SK-N-SH (cell line): ENCODE measurements around the gene CHMP6. TPM values are rescaled to one million over a fixed set of nuclear protein-coding genes. Genes with fewer than 3 reads are reported as not detected.
A peak's percentile ranks its signal among the peaks of the same experiment; 100 is the strongest.

ENCODE experiments used
- CTCF ChIA-PET: fragments of 300-600, 350-600 bp; formaldehyde crosslinking; extraction: SDS; loops from one replicate; lab custom pipeline; 2021; lab: Yijun Ruan, JAX
- POLR2A ChIA-PET: fragments of 350-600 bp; sonication (Branson Sonifier 250); formaldehyde crosslinking; extraction: SDS; loops from one replicate; lab custom pipeline; 2020; ENCODE audit warnings: antibody characterized with exemption, inconsistent platforms; lab: Yijun Ruan, JAX
- DNase-seq: peaks from one replicate; pipeline ENCODE4 v3.0.0; 2012
- H2AFZ ChIP-seq: fragments of 200-600 bp; sonication (generic); 2 replicates; pipeline ENCODE4 v1.8.1; 2016; ENCODE audit warnings: antibody characterized with exemption, mild to moderate bottlenecking, low read depth
- H3F3A ChIP-seq: fragments of 200-600 bp; sonication (generic); replicated peaks from 2 replicates; pipeline ENCODE3; 2016; ENCODE audit warnings: antibody characterized with exemption, mild to moderate bottlenecking; ENCODE audit not compliant: insufficient read depth
- H3K27ac ChIP-seq, 2 experiments: fragments of 200-500 bp in 1 of 2; fragments of 200-600 bp in 1 of 2; sonication (Bioruptor generic) in 1 of 2; sonication (generic), shearing (Covaris generic) in 1 of 2; 2 replicates each; pipeline versions ENCODE4 v1.5.1 to v1.6.1; 2014 to 2016; ENCODE audit warnings: low read depth in 2 of 2, inconsistent platforms in 1 of 2, low read length in 1 of 2, mild to moderate bottlenecking in 1 of 2, mixed read lengths in 1 of 2
- H3K27me3 ChIP-seq: fragments of 200-600 bp; sonication (generic), shearing (Covaris generic); 2 replicates; pipeline ENCODE4 v1.6.1; 2016; ENCODE audit warnings: mixed run types; ENCODE audit not compliant: insufficient read depth
- H3K36me3 ChIP-seq, 2 experiments: fragments of 200-500 bp in 1 of 2; fragments of 200-600 bp in 1 of 2; sonication (Bioruptor generic) in 1 of 2; sonication (generic) in 1 of 2; replicated peaks in 1 of 2; 2 replicates each; pipeline versions ENCODE3 to v1.5.1; 2014 to 2016; ENCODE audit warnings: low read length in 1 of 2, mild to moderate bottlenecking in 1 of 2; ENCODE audit not compliant: insufficient read depth in 2 of 2, control insufficient read depth in 1 of 2
- H3K4me1 ChIP-seq, 2 experiments: fragments of 200-500 bp in 1 of 2; fragments of 200-600 bp in 1 of 2; sonication (Bioruptor generic) in 1 of 2; sonication (generic), shearing (Covaris generic) in 1 of 2; 2 replicates each; pipeline versions ENCODE4 v1.5.1 to v1.6.1; 2014 to 2016; ENCODE audit warnings: low read depth in 1 of 2, low read length in 1 of 2, mixed run types in 1 of 2; ENCODE audit not compliant: insufficient read depth in 2 of 2, control insufficient read depth in 1 of 2
- H3K4me2 ChIP-seq: fragments of 200-600 bp; sonication (generic), shearing (Covaris generic); 2 replicates; pipeline ENCODE4 v1.6.1; 2017; ENCODE audit warnings: mixed run types
- H3K4me3 ChIP-seq, 2 experiments: fragments of 200-500 bp in 1 of 2; fragments of 200-600 bp in 1 of 2; sonication (Bioruptor generic) in 1 of 2; sonication (generic), shearing (Covaris generic) in 1 of 2; 2 replicates each; pipeline versions ENCODE4 v1.5.1 to v1.8.1; 2014 to 2016; ENCODE audit warnings: low read depth in 2 of 2, inconsistent platforms in 1 of 2, low read length in 1 of 2, mild to moderate bottlenecking in 1 of 2, mixed read lengths in 1 of 2, moderate library complexity in 1 of 2
- H3K79me2 ChIP-seq: fragments of 200-600 bp; sonication (generic); 2 replicates; pipeline ENCODE4 v1.8.1; 2017; ENCODE audit warnings: mild to moderate bottlenecking; ENCODE audit not compliant: insufficient read depth
- H3K9ac ChIP-seq: fragments of 200-600 bp; sonication (generic); 2 replicates; pipeline ENCODE4 v1.6.1; 2017; ENCODE audit warnings: mixed run types
- H3K9me2 ChIP-seq: fragments of 200-600 bp; sonication (generic); 2 replicates; pipeline ENCODE4 v1.6.1; 2017; ENCODE audit warnings: mixed run types
- H3K9me3 ChIP-seq: fragments of 200-600 bp; sonication (generic); 2 replicates; pipeline ENCODE4 v1.6.1; 2017; ENCODE audit warnings: mixed run types, mild to moderate bottlenecking, moderate library complexity
- H4K20me1 ChIP-seq: fragments of 200-600 bp; sonication (generic); 2 replicates; pipeline ENCODE4 v1.6.1; 2017; ENCODE audit warnings: mild to moderate bottlenecking, mixed run types; ENCODE audit not compliant: insufficient read depth
- ELF1 ChIP-seq: IDR thresholded peaks from 2 replicates; pipeline ENCODE4 v1.4.0; 2012
- EZH2phosphoT487 ChIP-seq: fragments of 200-600 bp; sonication (generic); IDR thresholded peaks from 2 replicates; pipeline ENCODE4 v1.6.1; 2017; ENCODE audit warnings: low read depth, mixed run types, mild to moderate bottlenecking, antibody characterized with exemption, moderate library complexity, borderline replicate concordance
- FOSL2 ChIP-seq: IDR thresholded peaks from 2 replicates; pipeline ENCODE4 v1.4.0; 2012; ENCODE audit warnings: low read depth, mild to moderate bottlenecking, moderate library complexity, borderline replicate concordance
- MEF2A ChIP-seq: IDR thresholded peaks from 2 replicates; pipeline ENCODE4 v1.4.0; 2012; ENCODE audit warnings: low read depth, borderline replicate concordance
- NRF1 ChIP-seq: IDR thresholded peaks from 2 replicates; pipeline ENCODE4 v1.6.1; 2012; ENCODE audit warnings: low read depth, mild to moderate bottlenecking, low read length
- POLR2AphosphoS5 ChIP-seq: IDR thresholded peaks from 2 replicates; pipeline ENCODE4 v1.6.1; 2012; ENCODE audit warnings: low read depth, low read length
- RCOR1 ChIP-seq: fragments of 150-350 bp; IDR thresholded peaks from 2 replicates; pipeline ENCODE4 v1.6.1; 2017; ENCODE audit warnings: antibody characterized with exemption, low read length
- RXRA ChIP-seq: IDR thresholded peaks from 2 replicates; pipeline ENCODE4 v1.4.0; 2012; ENCODE audit warnings: low read depth, mild to moderate bottlenecking, borderline replicate concordance
- SIN3A ChIP-seq: IDR thresholded peaks from 2 replicates; pipeline ENCODE4 v1.6.1; 2012; ENCODE audit warnings: low read depth, mild to moderate bottlenecking, low read length, moderate library complexity, borderline replicate concordance
- WGBS: methylation state at CpG from one replicate; pipeline ENCODE4 v1.1.6; 2017; ENCODE audit warnings: low lambda C conversion rate; 5-methylcytosine and 5-hydroxymethylcytosine counted together
- polyA plus RNA-seq, 3 experiments: library from polyadenylated mRNA; depleted of rRNA; stranded (reverse); fragments of >200 nt; gene quantifications; 2 replicates each; pipeline ENCODE4 v1.2.3, GENCODE V29; 2012
- TF ChIP-seq, protein P1 (sequence below): IDR thresholded peaks from 2 replicates; pipeline ENCODE4 v1.6.1; 2012; ENCODE audit warnings: mild to moderate bottlenecking, low read depth, low read length, moderate library complexity
- TF ChIP-seq, protein P2 (sequence below): IDR thresholded peaks from 2 replicates; pipeline ENCODE4 v1.4.0; 2012; ENCODE audit warnings: low read depth, borderline replicate concordance
- TF ChIP-seq, protein P3 (sequence below): IDR thresholded peaks from 2 replicates; pipeline ENCODE4; 2012

CHMP6 gene
- polyA plus RNA-seq, 1 of the 3 experiments (the other 2 are of a cell fraction): 44.1 TPM

DNA sequence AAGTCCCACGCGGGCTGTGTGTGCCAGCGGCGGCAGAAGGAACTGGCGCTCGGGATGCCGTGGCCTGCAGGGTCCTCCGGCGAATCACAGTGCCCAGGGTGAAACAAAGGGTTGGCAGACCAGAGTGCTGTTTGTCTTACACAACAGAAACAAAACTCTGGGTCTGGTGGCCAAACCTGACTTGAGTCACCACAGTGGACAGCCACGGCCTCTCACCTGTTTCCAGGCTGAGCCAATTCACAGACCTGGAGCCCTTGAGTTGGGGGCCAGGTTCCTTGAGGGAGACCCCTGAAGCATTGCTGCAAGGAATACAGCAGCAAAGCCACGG, 2.1 kb upstream of the CHMP6 start:
- no peaks in the 10 kb centered on the region for H3K9me2 ChIP-seq
- POLR2A ChIA-PET: no interaction called here

More for the DNA sequence above, 2.1 kb upstream of the CHMP6 start:
- DNase-seq: peak; percentile 20
- H3K4me1 ChIP-seq: peaks cover 10 to 17% of the 10 kb centered on the region in 2 experiments; a peak in 1 of 4 replicates
- H3K79me2 ChIP-seq: peaks cover 29% of the 10 kb centered on the region
- TF ChIP-seq SIN3A: no peak
- TF ChIP-seq ELF1: no peak
- TF ChIP-seq RXRA: no peak
- no peak for TF ChIP-seq FOSL2
- TF ChIP-seq MEF2A: no peak
- TF ChIP-seq, protein P1, sequence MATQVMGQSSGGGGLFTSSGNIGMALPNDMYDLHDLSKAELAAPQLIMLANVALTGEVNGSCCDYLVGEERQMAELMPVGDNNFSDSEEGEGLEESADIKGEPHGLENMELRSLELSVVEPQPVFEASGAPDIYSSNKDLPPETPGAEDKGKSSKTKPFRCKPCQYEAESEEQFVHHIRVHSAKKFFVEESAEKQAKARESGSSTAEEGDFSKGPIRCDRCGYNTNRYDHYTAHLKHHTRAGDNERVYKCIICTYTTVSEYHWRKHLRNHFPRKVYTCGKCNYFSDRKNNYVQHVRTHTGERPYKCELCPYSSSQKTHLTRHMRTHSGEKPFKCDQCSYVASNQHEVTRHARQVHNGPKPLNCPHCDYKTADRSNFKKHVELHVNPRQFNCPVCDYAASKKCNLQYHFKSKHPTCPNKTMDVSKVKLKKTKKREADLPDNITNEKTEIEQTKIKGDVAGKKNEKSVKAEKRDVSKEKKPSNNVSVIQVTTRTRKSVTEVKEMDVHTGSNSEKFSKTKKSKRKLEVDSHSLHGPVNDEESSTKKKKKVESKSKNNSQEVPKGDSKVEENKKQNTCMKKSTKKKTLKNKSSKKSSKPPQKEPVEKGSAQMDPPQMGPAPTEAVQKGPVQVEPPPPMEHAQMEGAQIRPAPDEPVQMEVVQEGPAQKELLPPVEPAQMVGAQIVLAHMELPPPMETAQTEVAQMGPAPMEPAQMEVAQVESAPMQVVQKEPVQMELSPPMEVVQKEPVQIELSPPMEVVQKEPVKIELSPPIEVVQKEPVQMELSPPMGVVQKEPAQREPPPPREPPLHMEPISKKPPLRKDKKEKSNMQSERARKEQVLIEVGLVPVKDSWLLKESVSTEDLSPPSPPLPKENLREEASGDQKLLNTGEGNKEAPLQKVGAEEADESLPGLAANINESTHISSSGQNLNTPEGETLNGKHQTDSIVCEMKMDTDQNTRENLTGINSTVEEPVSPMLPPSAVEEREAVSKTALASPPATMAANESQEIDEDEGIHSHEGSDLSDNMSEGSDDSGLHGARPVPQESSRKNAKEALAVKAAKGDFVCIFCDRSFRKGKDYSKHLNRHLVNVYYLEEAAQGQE: no peak
- no peak for TF ChIP-seq POLR2AphosphoS5
- TF ChIP-seq NRF1: no peak
- TF ChIP-seq, protein P2, sequence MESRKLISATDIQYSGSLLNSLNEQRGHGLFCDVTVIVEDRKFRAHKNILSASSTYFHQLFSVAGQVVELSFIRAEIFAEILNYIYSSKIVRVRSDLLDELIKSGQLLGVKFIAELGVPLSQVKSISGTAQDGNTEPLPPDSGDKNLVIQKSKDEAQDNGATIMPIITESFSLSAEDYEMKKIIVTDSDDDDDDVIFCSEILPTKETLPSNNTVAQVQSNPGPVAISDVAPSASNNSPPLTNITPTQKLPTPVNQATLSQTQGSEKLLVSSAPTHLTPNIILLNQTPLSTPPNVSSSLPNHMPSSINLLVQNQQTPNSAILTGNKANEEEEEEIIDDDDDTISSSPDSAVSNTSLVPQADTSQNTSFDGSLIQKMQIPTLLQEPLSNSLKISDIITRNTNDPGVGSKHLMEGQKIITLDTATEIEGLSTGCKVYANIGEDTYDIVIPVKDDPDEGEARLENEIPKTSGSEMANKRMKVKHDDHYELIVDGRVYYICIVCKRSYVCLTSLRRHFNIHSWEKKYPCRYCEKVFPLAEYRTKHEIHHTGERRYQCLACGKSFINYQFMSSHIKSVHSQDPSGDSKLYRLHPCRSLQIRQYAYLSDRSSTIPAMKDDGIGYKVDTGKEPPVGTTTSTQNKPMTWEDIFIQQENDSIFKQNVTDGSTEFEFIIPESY: no peak
- TF ChIP-seq EZH2phosphoT487: no peak
- TF ChIP-seq, protein P3, sequence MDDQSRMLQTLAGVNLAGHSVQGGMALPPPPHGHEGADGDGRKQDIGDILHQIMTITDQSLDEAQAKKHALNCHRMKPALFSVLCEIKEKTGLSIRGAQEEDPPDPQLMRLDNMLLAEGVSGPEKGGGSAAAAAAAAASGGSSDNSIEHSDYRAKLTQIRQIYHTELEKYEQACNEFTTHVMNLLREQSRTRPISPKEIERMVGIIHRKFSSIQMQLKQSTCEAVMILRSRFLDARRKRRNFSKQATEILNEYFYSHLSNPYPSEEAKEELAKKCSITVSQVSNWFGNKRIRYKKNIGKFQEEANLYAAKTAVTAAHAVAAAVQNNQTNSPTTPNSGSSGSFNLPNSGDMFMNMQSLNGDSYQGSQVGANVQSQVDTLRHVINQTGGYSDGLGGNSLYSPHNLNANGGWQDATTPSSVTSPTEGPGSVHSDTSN: no peak
- TF ChIP-seq RCOR1: no peak
- H3K9me3 ChIP-seq: no peaks in the 10 kb centered on the region
- H3F3A ChIP-seq: peaks cover 4% of the 10 kb centered on the region
- no peak overlapping the region for H3K9ac ChIP-seq
- H3K4me3 ChIP-seq: no peak overlapping the region
- H4K20me1 ChIP-seq: 0 out of 2 replicates have a peak, but pooled peaks cover 4% of the 10 kb centered on the region
- H3K27ac ChIP-seq: no peak overlapping the region
- H2AFZ ChIP-seq: no peak overlapping the region
- 70% methylated on average over 10 of the region's 11 CpGs for WGBS
- no peaks in the 10 kb centered on the region for H3K36me3 ChIP-seq
- no peak overlapping the region for H3K4me2 ChIP-seq
- CTCF ChIA-PET: interaction anchor here (0.6 to 10.6 kb wide), 29 partner anchors 10 to 562 kb away, joined by 3 to 84 read pairs (median 5); partner anchors contain the start of gene PVALEF
- H3K27me3 ChIP-seq: no peaks in the 10 kb centered on the region
